A673 (cell line): ENCODE data around the gene ANKRD13A. TPM values are rescaled to one million over a fixed set of nuclear protein-coding genes. Genes with fewer than 3 reads are reported as not detected.

Source experiments
- BruUV-seq: library from RNA; stranded (reverse); fragments of 400-500 nt; replicated peaks from 2 replicates; lab custom pipeline; 2021; lab: Mats Ljungman, UMichigan
- CTCF ChIA-PET: fragments of 300-600 bp; sonication (Branson Sonifier 250); formaldehyde crosslinking; loops from one replicate; lab custom pipeline; 2022; ENCODE audit warnings: antibody characterized with exemption; lab: Charles Lee
- POLR2A ChIA-PET: fragments of 300-600 bp; sonication (Branson Sonifier 250); formaldehyde crosslinking; loops from one replicate; lab custom pipeline; 2022; ENCODE audit warnings: antibody characterized with exemption; ENCODE audit not compliant: low non-redundant PET; lab: Charles Lee
- DNase-seq: peaks from one replicate; pipeline ENCODE4 v3.0.0-alpha.2; 2015; ENCODE audit warnings: low spot score
- H3K27ac ChIP-seq: fragments of 200-600 bp; sonication (generic); 2 replicates; pipeline ENCODE4 v1.5.1; 2016; ENCODE audit warnings: mixed run types, low read depth, mild to moderate bottlenecking, mixed read lengths, antibody characterized with exemption, low read length; ENCODE audit not compliant: poor library complexity, severe bottlenecking
- H3K27me3 ChIP-seq: fragments of 200-600 bp; sonication (generic); replicated peaks from 2 replicates; pipeline ENCODE4 v1.6.1; 2017; ENCODE audit warnings: mixed run types, low read depth, mild to moderate bottlenecking, mixed read lengths, antibody characterized with exemption, low read length; ENCODE audit not compliant: insufficient read depth, poor library complexity
- H3K36me3 ChIP-seq: fragments of 200-600 bp; sonication (generic); 2 replicates; pipeline ENCODE4 v1.6.1; 2016; ENCODE audit warnings: mixed run types, mild to moderate bottlenecking, mixed read lengths, antibody characterized with exemption, low read length; ENCODE audit not compliant: insufficient read depth, poor library complexity, severe bottlenecking
- H3K4me1 ChIP-seq: fragments of 200-600 bp; sonication (generic); 2 replicates; pipeline ENCODE4 v1.6.1; 2017; ENCODE audit warnings: mixed run types, mild to moderate bottlenecking, mixed read lengths, antibody characterized with exemption, low read length; ENCODE audit not compliant: insufficient read depth, poor library complexity, severe bottlenecking
- H3K4me3 ChIP-seq: fragments of 200-600 bp; sonication (generic); 2 replicates; pipeline ENCODE4 v1.5.1; 2016; ENCODE audit warnings: low read depth, mixed run types, mild to moderate bottlenecking, mixed read lengths, low read length; ENCODE audit not compliant: poor library complexity, severe bottlenecking
- H3K9me3 ChIP-seq: fragments of 200-600 bp; sonication (generic); 2 replicates; pipeline ENCODE4 v1.6.1; 2016; ENCODE audit warnings: mixed run types, low read depth, mild to moderate bottlenecking, mixed read lengths, antibody characterized with exemption, low read length; ENCODE audit not compliant: poor library complexity, severe bottlenecking
- CTCF ChIP-seq: fragments of 300-800, 200-600 bp; sonication (generic); conservative IDR thresholded peaks from 2 replicates; pipeline ENCODE4 v1.5.1; 2017; ENCODE audit warnings: low read depth, mild to moderate bottlenecking, antibody characterized with exemption, low read length, moderate library complexity, mixed read lengths
- EZH2 ChIP-seq: fragments of 200-600 bp; sonication (generic); IDR thresholded peaks from 2 replicates; pipeline ENCODE4 v1.6.1; 2017; ENCODE audit warnings: borderline replicate concordance, low read depth, mild to moderate bottlenecking, mixed read lengths, antibody characterized with exemption, low read length; ENCODE audit not compliant: poor library complexity, severe bottlenecking
- intact Hi-C: fragments of 100-400 bp; cut with micrococcal nuclease; formaldehyde crosslinking; loops from one replicate; pipeline ENCODE4 v1.10.0; 2022; ENCODE audit not compliant: unreplicated experiment
- total RNA-seq: library from RNA; stranded (reverse); gene quantifications from 2 replicates; pipeline ENCODE4 v1.2.3, GENCODE V29; 2021

The ANKRD13A gene
- total RNA-seq, 1 experiment from 2014 or later, result 19.8 TPM

DNA sequence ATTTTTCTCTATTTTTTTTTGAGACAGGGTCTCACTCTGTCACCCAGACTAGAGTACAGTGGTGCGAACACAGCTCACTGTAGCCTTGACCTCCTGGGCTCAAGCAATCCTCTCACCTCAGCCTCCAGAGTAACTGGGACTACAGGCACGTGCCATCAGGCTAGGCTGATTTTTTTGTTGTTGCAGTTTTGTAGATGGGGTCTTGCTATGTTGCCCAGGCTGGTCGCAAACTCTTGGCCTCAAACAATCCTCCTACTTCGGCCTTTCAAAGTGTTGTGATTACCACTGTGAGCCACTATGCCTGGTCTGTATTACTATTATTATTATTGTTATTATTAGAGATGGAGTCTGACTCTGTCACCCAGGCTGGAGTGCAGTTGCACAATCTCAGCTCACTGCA lies 26.4 kb upstream of the ANKRD13A start:
- BruUV-seq, result no TSS peak
- H3K27ac ChIP-seq, result no peak overlapping the region
- intact Hi-C loops, result no loop called here
- no peaks in the 10 kb centered on the region for H3K4me1 ChIP-seq
- DNase-seq, result no peak
- ChIA-PET CTCF (no interaction called here), POLR2A (no interaction called here)
- peaks cover 17% of the 10 kb centered on the region for H3K36me3 ChIP-seq
- no peaks in the 10 kb centered on the region for H3K9me3 ChIP-seq
- TF ChIP-seq EZH2 (no peak), CTCF (no peak)
- H3K27me3 ChIP-seq, result no peaks in the 10 kb centered on the region
- no peak overlapping the region for H3K4me3 ChIP-seq

GRCh38 chr12:109981311-109981710 lies 17.9 kb upstream of the ANKRD13A start:
- POLR2A ChIA-PET, result no interaction called here
- H3K36me3 ChIP-seq, result peaks cover 74% of the 10 kb centered on the region
- intact Hi-C loops, result no loop called here

DNA sequence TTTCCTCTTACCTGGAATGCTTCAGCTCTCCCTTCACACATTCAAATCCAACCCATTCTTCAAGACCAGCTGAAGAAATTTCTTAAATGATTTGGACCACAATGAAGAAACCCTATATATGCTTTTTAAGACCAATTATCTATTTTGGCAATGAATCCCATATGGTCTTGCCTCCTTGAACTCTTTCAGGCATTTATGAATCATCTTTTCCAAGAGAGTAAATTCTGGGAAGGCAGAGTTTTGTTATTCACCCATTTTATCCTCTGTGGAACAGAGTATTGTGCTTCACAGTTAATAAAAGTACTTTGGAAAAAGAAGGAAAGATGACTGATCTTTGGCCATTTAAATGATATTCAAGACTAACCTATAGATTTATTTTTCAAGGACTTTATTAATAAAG lies 17.0 kb upstream of the ANKRD13A start:
- POLR2A ChIA-PET, result no interaction called here
- TF ChIP-seq CTCF (no peak), EZH2 (no peak)
- no peak overlapping the region for H3K27ac ChIP-seq
- DNase-seq, result no peak
- CTCF ChIA-PET, result no interaction called here
- H3K4me3 ChIP-seq, result no peak overlapping the region
- no peaks in the 10 kb centered on the region for H3K9me3 ChIP-seq
- intact Hi-C loops, result no loop called here
- H3K36me3 ChIP-seq, result peaks cover 69% of the 10 kb centered on the region
- H3K4me1 ChIP-seq, result no peaks in the 10 kb centered on the region
- BruUV-seq, result no TSS peak
- H3K27me3 ChIP-seq, result no peaks in the 10 kb centered on the region

More at GRCh38 chr12:109981311-109981710, 17.9 kb upstream of the ANKRD13A start:
- TF ChIP-seq EZH2 (no peak), CTCF (no peak)
- H3K4me1 ChIP-seq, result no peaks in the 10 kb centered on the region
- DNase-seq, result no peak
- no peaks in the 10 kb centered on the region for H3K9me3 ChIP-seq
- no peak overlapping the region for H3K4me3 ChIP-seq
- no TSS peak for BruUV-seq
- no peak overlapping the region for H3K27ac ChIP-seq
- CTCF ChIA-PET, result no interaction called here
- H3K27me3 ChIP-seq, result no peaks in the 10 kb centered on the region
